Gastrocnemius medialis (tissue), 4 donors: ENCODE data around the gene PPP1CB. TPM values are rescaled to one million over a fixed set of nuclear protein-coding genes. Genes with fewer than 3 reads are reported as not detected.

Source experiments
- ATAC-seq, 2 donors: fragments of 150-250 bp; one replicate each; pipeline ENCODE4 v1.9.1; 2016
- DNase-seq, 2 donors: peaks; one replicate each; pipeline ENCODE4 v3.0.0-alpha.2; 2019
- H3K27ac ChIP-seq, 4 donors: fragments of 200-600 bp; sonication (generic); 1 replicate in 1 of 4; 2 replicates in 3 of 4; pipeline ENCODE4 v1.5.1; 2016 to 2018; ENCODE audit warnings: mild to moderate bottlenecking in 2 of 4, moderate library complexity in 1 of 4
- H3K27me3 ChIP-seq, 3 donors: fragments of 200-600 bp; sonication (generic) in 2 of 3; 1 replicate in 1 of 3; 2 replicates in 2 of 3; pipeline versions ENCODE4 v1.5.1 to v1.6.0; 2016 to 2019; ENCODE audit warnings: mild to moderate bottlenecking in 1 of 3, moderate library complexity in 1 of 3
- H3K36me3 ChIP-seq, 2 donors: fragments of 200-600 bp; sonication (generic) in 1 of 2; one replicate each; pipeline ENCODE4 v1.5.1; 2017 to 2018
- H3K4me1 ChIP-seq, 2 donors: fragments of 200-600 bp; sonication (generic) in 1 of 2; one replicate each; pipeline ENCODE4 v1.5.1; 2016 to 2017; ENCODE audit warnings: mild to moderate bottlenecking in 2 of 2
- H3K4me3 ChIP-seq, 4 donors: fragments of 200-600 bp; sonication (generic) in 3 of 4; 1 replicate in 1 of 4; 2 replicates in 3 of 4; pipeline ENCODE4 v1.5.1; 2016 to 2019; ENCODE audit warnings: mild to moderate bottlenecking in 2 of 4
- H3K9me3 ChIP-seq, 3 donors: fragments of 200-600 bp; sonication (generic) in 2 of 3; 1 replicate in 1 of 3; 2 replicates in 2 of 3; pipeline ENCODE4 v1.5.1; 2016 to 2019
- POLR2A ChIP-seq, 2 donors: fragments of 450-650 bp; IDR thresholded peaks; one replicate each; pipeline ENCODE4 v1.6.1; 2017; ENCODE audit warnings: antibody characterized with exemption in 2 of 2, mild to moderate bottlenecking in 2 of 2, moderate library complexity in 2 of 2
- in situ Hi-C, 4 donors: fragments of 200-750 bp; cut with MboI; loops; one replicate each; pipeline versions ENCODE4 v1.15.0 to v1.8.0; 2017; ENCODE audit warnings: low sequenced_read_pairs in 4 of 4
- intact Hi-C: fragments of 100-400 bp; cut with DNase I; formaldehyde crosslinking; loops from one replicate; pipeline ENCODE4 v1.15.1; 2023; ENCODE audit warnings: low total_unique reads
- total RNA-seq, 4 donors: library from RNA; depleted of rRNA; stranded (reverse); fragments of >200 nt; gene quantifications; one replicate each; pipeline versions ENCODE4 v1.1.0 to v1.2.3, GENCODE V29; 2016
- TF ChIP-seq, protein P1 (sequence below), 5 experiments: fragments of 450-650 bp in 3 of 5; fragments of 200-600 bp in 2 of 5; sonication (generic) in 2 of 5; IDR thresholded peaks in 4 of 5; conservative IDR thresholded peaks in 1 of 5; 1 replicate in 4 of 5; 2 replicates in 1 of 5; pipeline ENCODE4 v1.5.1; 2016 to 2019; ENCODE audit warnings: antibody characterized with exemption in 5 of 5, mild to moderate bottlenecking in 3 of 5, moderate library complexity in 3 of 5

The PPP1CB gene
- total RNA-seq, 4 donors from 2014 or later = 230 to 419 (median 317) TPM

DNA sequence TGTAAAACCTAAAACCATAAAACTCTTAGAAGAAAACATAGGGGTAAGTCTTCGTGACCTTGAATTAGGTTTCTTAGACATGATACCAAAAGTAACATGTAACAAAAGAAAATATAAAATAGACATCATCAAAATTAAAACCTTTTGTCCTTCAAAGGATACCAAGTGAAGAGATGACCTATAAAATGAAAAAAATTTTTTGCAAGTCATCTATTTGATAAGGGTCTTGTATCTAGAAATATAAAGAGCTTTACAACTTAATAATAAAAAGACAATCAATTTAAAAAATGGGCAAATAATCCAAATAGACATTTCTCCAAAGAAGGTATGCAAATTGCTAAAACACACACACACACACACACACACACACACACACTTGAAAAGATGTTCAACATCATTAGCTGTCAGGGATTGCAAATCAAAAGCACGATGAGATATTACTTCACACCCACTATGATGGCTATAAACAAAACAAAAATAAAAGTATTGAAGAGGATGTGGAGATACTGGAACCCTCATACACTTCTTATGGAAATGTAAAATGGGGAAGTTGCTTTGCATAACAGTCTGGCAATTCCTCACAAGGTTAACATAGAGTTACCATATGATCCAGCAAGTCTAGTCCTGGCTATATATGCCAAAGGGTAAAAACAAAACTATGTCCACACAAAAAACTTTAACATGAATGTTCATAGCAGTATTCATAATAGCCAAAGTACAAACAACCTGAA, 82.3 kb downstream of the PPP1CB start:
- H3K27me3 ChIP-seq = no peaks in the 10 kb centered on the region
- no peak overlapping the region for H3K27ac ChIP-seq
- in situ Hi-C loops (loop anchor here in 1 of 4 donors (25.0 kb wide), 1 partner anchor 1003 kb away; no protein-coding TSS in a partner anchor), intact Hi-C loops (no loop called here)
- no peaks in the 10 kb centered on the region for H3K9me3 ChIP-seq
- TF ChIP-seq, protein P1, sequence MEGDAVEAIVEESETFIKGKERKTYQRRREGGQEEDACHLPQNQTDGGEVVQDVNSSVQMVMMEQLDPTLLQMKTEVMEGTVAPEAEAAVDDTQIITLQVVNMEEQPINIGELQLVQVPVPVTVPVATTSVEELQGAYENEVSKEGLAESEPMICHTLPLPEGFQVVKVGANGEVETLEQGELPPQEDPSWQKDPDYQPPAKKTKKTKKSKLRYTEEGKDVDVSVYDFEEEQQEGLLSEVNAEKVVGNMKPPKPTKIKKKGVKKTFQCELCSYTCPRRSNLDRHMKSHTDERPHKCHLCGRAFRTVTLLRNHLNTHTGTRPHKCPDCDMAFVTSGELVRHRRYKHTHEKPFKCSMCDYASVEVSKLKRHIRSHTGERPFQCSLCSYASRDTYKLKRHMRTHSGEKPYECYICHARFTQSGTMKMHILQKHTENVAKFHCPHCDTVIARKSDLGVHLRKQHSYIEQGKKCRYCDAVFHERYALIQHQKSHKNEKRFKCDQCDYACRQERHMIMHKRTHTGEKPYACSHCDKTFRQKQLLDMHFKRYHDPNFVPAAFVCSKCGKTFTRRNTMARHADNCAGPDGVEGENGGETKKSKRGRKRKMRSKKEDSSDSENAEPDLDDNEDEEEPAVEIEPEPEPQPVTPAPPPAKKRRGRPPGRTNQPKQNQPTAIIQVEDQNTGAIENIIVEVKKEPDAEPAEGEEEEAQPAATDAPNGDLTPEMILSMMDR (IDR thresholded peaks at IDR 0.05 in 4 of 5, conservative IDR thresholded peaks at IDR 0.05 in 1 of 5) = no peak
- no peak for TF ChIP-seq POLR2A (IDR thresholded peaks at IDR 0.05)
- no peak overlapping the region for H3K4me3 ChIP-seq
- no peak for DNase-seq
- ATAC-seq = no peak
- no peaks in the 10 kb centered on the region for H3K4me1 ChIP-seq
- H3K36me3 ChIP-seq = no peaks in the 10 kb centered on the region

DNA sequence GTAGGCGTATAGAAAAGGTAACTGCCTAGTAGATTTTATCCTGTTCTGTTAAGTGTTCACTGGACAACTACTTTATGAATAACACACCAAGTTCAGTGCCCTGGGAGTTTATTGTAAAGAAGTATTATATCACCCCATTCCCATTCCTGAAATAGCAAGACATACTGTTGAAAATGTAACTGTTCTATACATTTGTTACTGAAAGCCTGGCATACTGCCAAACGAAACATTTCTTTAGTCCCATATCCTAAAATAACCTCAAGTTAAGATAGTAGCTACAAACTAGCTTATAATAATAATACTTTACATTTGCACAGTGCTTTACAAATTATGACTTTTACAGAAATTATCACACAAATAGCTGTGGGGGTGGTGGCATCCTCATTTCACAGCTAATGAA, 84.2 kb downstream of the PPP1CB start:
- ATAC-seq = no peak
- no peak overlapping the region for H3K27ac ChIP-seq
- no peak overlapping the region for H3K4me3 ChIP-seq
- no peaks in the 10 kb centered on the region for H3K9me3 ChIP-seq
- H3K27me3 ChIP-seq = no peaks in the 10 kb centered on the region
- H3K36me3 ChIP-seq = no peaks in the 10 kb centered on the region
- DNase-seq = no peak
- intact Hi-C loops (no loop called here), in situ Hi-C loops (loop anchor here in 1 of 4 donors (25.0 kb wide), 1 partner anchor 1002 kb away; no protein-coding TSS in a partner anchor)
- no peaks in the 10 kb centered on the region for H3K4me1 ChIP-seq
- no peak for TF ChIP-seq POLR2A (IDR thresholded peaks at IDR 0.05)
- TF ChIP-seq, protein P1 (IDR thresholded peaks at IDR 0.05 in 4 of 5, conservative IDR thresholded peaks at IDR 0.05 in 1 of 5) = no peak

DNA sequence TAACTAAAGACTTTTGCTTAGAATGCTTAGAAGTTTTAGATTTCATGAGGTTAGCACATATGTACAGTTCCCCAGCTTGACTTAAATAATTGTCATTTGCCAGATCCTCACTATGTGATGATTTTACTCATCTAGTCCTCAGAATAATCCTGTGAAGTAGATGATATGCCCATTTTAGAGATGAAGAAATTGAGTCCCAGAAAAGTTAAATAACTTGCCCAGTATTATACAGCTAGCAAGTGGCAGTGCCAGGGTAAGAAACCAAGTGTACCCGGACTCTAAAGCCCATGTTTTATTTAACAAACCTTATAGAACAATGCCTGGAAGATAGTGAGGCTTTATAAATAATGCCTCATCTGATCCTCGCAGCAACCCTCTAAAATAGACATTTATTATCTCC, 87.3 kb downstream of the PPP1CB start:
- intact Hi-C loops (no loop called here), in situ Hi-C loops (loop anchor here in 1 of 4 donors (25.0 kb wide), 1 partner anchor 998 kb away; no protein-coding TSS in a partner anchor)
- Histone ChIP-seq H3K4me1 (no peaks in the 10 kb centered on the region), H3K4me3 (no peak overlapping the region), H3K27me3 (no peaks in the 10 kb centered on the region), H3K9me3 (no peaks in the 10 kb centered on the region), H3K27ac (no peak overlapping the region), H3K36me3 (no peaks in the 10 kb centered on the region)
- DNase-seq (no peak), ATAC-seq (no peak)
- TF ChIP-seq, protein P1 (IDR thresholded peaks at IDR 0.05 in 4 of 5, conservative IDR thresholded peaks at IDR 0.05 in 1 of 5) = no peak
- TF ChIP-seq POLR2A (IDR thresholded peaks at IDR 0.05) = no peak

GRCh38 chr2:28842042-28842441, 90.4 kb downstream of the PPP1CB start:
- Histone ChIP-seq H3K27me3 (no peaks in the 10 kb centered on the region), H3K27ac (no peak overlapping the region), H3K4me3 (no peak overlapping the region), H3K4me1 (peaks cover 4% of the 10 kb centered on the region in 2 donors), H3K36me3 (no peaks in the 10 kb centered on the region), H3K9me3 (no peaks in the 10 kb centered on the region)
- intact Hi-C loops = loop anchor here (10.0 kb wide), 1 partner anchor 93 kb away; no protein-coding TSS in a partner anchor
- DNase-seq = no peak
- TF ChIP-seq, protein P1 (IDR thresholded peaks at IDR 0.05 in 4 of 5, conservative IDR thresholded peaks at IDR 0.05 in 1 of 5) = no peak
- no peak for TF ChIP-seq POLR2A (IDR thresholded peaks at IDR 0.05)
- in situ Hi-C loops = loop anchor here in 1 of 4 donors (25.0 kb wide), 1 partner anchor 995 kb away; no protein-coding TSS in a partner anchor
- no peak for ATAC-seq

Other genes starting within 250 kb of the PPP1CB start
- under 1 TPM in 1 of 4 donors, not detected in 3; 0.31 TPM for gene SPDYA, start 59.0 kb downstream of the PPP1CB start, total RNA-seq
- gene TRMT61B, start 118.5 kb downstream of the PPP1CB start, total RNA-seq = 10 to 100 TPM in 3 of 4 donors, 1 to 10 TPM in 1; 5.8 to 15.2 (median 13.5) TPM
- 100 to 1,000 TPM in 1 of 4 donors, 10 to 100 TPM in 3; 73.5 to 105 (median 81.1) TPM for gene WDR43, start 142.8 kb downstream of the PPP1CB start, total RNA-seq
- 10 to 100 TPM in 3 of 4 donors, 1 to 10 TPM in 1; 6.4 to 64.4 (median 24.3) TPM for gene TOGARAM2, start 229.5 kb downstream of the PPP1CB start, total RNA-seq